AG09309 (cell line): ENCODE measurements around the gene XRN2.

Source experiments
- DNase-seq: peaks from one replicate; pipeline ENCODE4 v3.0.0-alpha.2; 2010; ENCODE audit warnings: low read depth
- H3K4me3 ChIP-seq: 2 replicates; pipeline ENCODE4 v1.5.1; 2011; ENCODE audit warnings: mild to moderate bottlenecking, low read depth, low read length, moderate library complexity; ENCODE audit not compliant: control insufficient read depth
- TF ChIP-seq, protein P1 (sequence below): IDR thresholded peaks from 2 replicates; pipeline ENCODE4 v1.5.1; 2011; ENCODE audit warnings: mild to moderate bottlenecking, low read depth, low read length, inconsistent platforms; ENCODE audit not compliant: insufficient read depth, control insufficient read depth; ENCODE audit errors: missing control alignments

XRN2 gene

DNA sequence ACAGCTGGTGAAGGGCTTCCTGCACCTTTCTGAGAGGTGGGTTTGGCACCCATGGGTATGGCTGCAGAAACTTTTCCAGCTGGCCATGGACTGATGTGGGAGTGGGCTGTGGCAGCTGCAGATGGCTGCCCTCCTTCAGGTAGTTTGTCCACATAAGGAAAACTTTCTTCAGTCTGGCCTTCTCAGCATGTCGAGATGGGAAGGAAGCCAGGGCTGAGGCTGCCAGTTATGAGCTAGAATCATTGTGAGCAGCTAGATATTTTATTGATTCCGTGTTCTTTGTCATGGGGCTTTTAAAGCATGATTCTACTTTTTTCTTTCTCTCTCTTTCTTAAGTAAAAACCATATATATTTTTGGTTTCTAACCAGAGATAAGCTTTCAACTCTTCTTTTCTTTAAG, 77.6 kb downstream of the XRN2 start:
- no peak for DNase-seq

DNA sequence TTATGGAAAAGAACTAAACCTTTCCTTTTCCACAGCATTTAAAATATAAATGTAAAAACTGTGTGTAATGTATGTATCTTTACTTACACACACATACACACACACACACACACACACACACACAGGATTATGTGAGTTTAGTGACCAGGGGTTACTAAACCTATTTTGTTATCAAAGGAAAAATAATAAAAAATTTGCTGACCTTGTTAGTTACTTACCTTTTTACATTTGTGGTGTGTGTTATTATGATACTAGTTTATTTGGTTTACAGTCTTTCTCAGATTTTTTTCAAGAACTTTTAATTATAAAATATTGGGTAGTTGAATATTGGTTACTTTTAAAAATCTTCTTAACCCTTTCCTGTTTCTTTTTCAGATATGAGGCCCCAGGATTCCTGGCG, 78.5 kb downstream of the XRN2 start:
- H3K4me3 ChIP-seq = no peak overlapping the region
- TF ChIP-seq, protein P1, sequence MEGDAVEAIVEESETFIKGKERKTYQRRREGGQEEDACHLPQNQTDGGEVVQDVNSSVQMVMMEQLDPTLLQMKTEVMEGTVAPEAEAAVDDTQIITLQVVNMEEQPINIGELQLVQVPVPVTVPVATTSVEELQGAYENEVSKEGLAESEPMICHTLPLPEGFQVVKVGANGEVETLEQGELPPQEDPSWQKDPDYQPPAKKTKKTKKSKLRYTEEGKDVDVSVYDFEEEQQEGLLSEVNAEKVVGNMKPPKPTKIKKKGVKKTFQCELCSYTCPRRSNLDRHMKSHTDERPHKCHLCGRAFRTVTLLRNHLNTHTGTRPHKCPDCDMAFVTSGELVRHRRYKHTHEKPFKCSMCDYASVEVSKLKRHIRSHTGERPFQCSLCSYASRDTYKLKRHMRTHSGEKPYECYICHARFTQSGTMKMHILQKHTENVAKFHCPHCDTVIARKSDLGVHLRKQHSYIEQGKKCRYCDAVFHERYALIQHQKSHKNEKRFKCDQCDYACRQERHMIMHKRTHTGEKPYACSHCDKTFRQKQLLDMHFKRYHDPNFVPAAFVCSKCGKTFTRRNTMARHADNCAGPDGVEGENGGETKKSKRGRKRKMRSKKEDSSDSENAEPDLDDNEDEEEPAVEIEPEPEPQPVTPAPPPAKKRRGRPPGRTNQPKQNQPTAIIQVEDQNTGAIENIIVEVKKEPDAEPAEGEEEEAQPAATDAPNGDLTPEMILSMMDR = no peak
- DNase-seq = no peak

More for the DNA sequence above, 77.6 kb downstream of the XRN2 start:
- no peak overlapping the region for H3K4me3 ChIP-seq
- TF ChIP-seq, protein P1 = no peak

DNA sequence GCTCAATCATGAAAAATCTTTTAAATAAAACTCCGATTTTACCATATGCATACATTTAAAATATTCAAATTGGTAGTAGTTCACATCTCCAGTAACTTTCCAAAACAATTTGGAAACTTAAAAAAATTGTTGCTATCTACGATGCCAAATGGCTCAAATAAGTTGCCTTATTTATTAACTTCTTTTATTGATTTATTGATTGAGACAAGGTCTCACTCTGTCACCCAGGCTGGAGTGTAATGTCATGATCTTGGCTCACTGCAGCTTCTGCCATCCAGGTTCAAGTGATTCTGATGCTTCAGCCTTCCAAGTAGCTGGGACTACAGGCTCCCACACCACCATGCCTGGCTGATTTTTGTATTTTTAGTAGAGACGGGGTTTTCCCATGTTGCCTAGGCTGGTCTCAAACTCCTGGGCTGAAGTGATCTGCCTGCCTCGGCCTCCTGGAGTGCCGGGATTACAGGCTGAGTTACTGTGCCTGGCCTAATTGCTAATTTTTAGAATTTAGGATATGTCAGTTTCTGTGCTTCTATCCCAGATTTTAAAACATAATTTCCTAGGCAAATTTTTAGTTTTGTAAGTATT, 81.3 kb downstream of the XRN2 start:
- H3K4me3 ChIP-seq = no peak overlapping the region
- no peak for DNase-seq
- TF ChIP-seq, protein P1 = no peak

DNA sequence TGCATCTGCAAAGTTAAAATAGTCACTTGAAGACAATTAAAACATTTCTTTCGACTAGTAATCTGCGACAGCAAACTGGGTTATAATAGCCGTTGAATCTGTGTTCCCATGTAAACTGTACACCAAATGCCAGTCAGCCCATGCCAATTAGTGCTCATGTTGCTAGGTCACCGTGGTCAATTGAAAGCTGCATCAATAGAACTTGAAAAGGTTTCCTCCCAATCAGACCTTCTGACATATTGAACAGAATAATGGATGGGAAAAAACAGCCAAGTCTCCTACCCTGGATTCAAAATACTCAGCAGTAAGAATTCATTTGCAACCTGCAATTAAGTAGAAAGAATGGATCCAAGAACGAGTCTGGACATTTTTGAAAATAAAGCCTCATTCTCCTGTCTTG, 83.0 kb downstream of the XRN2 start:
- TF ChIP-seq, protein P1 = no peak
- no peak overlapping the region for H3K4me3 ChIP-seq
- DNase-seq = no peak

DNA sequence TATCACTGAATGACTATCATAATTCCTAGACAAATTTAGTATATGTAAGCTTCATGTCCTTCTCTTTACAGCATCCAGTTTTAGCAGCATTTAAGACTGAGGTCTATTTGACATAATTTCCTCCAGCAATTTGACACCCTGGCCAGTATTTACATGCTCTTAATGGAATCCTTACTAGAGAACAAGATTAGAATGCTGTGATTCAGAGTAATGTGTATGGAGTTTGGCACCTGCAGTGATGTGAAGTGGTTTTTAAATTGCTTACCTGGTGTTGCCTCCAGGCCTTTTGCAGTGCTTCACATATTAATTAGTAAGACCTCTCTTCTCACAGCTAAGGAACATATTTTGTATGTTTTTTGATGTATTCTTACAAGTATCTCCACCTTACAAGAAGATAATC, 84.4 kb downstream of the XRN2 start:
- no peak overlapping the region for H3K4me3 ChIP-seq
- TF ChIP-seq, protein P1 = no peak
- no peak for DNase-seq

DNA sequence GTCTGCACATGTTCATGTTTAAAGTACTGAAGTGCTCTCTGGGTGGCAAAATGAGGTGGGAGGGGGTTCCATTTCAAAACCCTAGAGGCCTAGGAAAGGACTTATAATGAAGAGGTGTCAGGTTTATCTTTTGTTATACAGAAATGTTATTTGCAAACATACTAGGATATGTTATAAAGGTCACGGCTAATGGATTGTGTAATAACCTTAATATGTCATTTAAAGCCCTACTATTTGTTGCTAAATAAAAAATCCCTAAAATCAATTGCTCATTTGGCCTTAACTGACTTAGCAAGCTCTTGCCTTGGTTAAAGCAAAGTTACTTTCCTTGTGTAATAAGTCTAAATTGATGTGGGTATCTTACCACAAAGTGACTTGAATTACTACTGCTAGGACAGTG, 85.4 kb downstream of the XRN2 start:
- no peak overlapping the region for H3K4me3 ChIP-seq
- TF ChIP-seq, protein P1 = no peak
- DNase-seq = no peak

DNA sequence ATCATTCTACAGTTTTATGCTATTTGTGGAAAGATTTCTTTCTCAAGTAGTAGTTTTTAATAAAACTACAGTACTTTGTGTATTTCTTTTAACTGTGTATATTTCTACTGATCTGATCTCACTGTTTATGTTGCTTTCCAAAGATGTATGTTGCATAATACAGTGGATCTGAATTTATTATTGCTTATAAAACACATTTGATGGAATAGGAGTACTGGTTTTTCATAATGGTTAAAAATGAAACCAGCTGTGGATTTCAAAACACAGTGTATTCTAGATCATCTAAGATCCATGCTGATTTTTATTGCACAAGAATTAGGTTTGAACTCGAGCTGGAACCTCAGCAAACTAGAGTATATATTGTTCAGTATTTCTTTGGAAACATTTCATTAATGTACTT, 86.2 kb downstream of the XRN2 start:
- peak; percentile 7 for DNase-seq
- H3K4me3 ChIP-seq = no peak overlapping the region
- TF ChIP-seq, protein P1 = no peak
